Prostate gland (tissue), 2 donors: ENCODE data around the gene MAN2B1. TPM values are rescaled to one million over a fixed set of nuclear protein-coding genes. Genes with fewer than 3 reads are reported as not detected.

Experiments
- DNase-seq: peaks from one replicate; pipeline ENCODE4 v3.0.0-alpha.2; 2019; ENCODE audit warnings: low spot score
- H3K27ac ChIP-seq, 2 donors: fragments of 200-600 bp; sonication (generic); 2 replicates each; pipeline ENCODE4 v1.5.1; 2017 to 2019
- H3K27me3 ChIP-seq: fragments of 200-600 bp; sonication (generic); replicated peaks from 2 replicates; pipeline ENCODE4 v1.5.1; 2019; ENCODE audit not compliant: insufficient read depth
- H3K36me3 ChIP-seq, 2 donors: fragments of 200-600 bp; sonication (generic); 1 replicate in 1 of 2; 2 replicates in 1 of 2; pipeline versions ENCODE4 v1.5.1 to v1.8.1; 2017 to 2019
- H3K4me1 ChIP-seq: fragments of 200-600 bp; sonication (generic); replicated peaks from 2 replicates; pipeline ENCODE4 v1.5.1; 2019
- H3K4me3 ChIP-seq, 2 donors: fragments of 200-600 bp; sonication (generic); 2 replicates each; pipeline ENCODE4 v1.5.1; 2017 to 2019
- H3K9me3 ChIP-seq: fragments of 200-600 bp; sonication (generic); 2 replicates; pipeline ENCODE4 v1.5.1; 2017
- CTCF ChIP-seq, 4 experiments: fragments of 200-600 bp in 2 of 4; fragments of 450-650 bp in 2 of 4; sonication (generic) in 2 of 4; IDR thresholded peaks; 1 replicate in 3 of 4; 2 replicates in 1 of 4; pipeline ENCODE4 v1.5.1; 2016 to 2019; ENCODE audit warnings: antibody characterized with exemption in 4 of 4, mild to moderate bottlenecking in 2 of 4, moderate library complexity in 2 of 4
- POLR2A ChIP-seq: fragments of 450-650 bp; IDR thresholded peaks from one replicate; pipeline ENCODE4 v1.6.1; 2016; ENCODE audit warnings: antibody characterized with exemption, mild to moderate bottlenecking
- POLR2AphosphoS5 ChIP-seq: sonication (generic); formaldehyde crosslinking; IDR thresholded peaks from one replicate; pipeline ENCODE4 v1.6.1; 2017; ENCODE audit warnings: antibody characterized with exemption
- WGBS: methylation state at CpG from one replicate; pipeline ENCODE4 v1.1.5; 2018; 5-methylcytosine and 5-hydroxymethylcytosine counted together
- intact Hi-C: fragments of 100-400 bp; cut with DNase I; formaldehyde crosslinking; loops from one replicate; pipeline ENCODE4 v1.14.2; 2022
- total RNA-seq, 2 donors: library from RNA; depleted of rRNA; stranded (reverse); fragments of >200 nt; gene quantifications; one replicate each; pipeline ENCODE4 v1.1.0, GENCODE V29; 2016

The MAN2B1 gene
- total RNA-seq, 2 donors from 2014 or later, result 60.2 to 91.9 TPM

- no peaks in the 10 kb centered on the region for H3K27me3 ChIP-seq
- H3K27ac ChIP-seq, result no peak overlapping the region
- H3K36me3 ChIP-seq, result peaks cover 3 to 29% of the 10 kb centered on the region in 2 donors
- no peak for DNase-seq
- H3K4me1 ChIP-seq, result no peaks in the 10 kb centered on the region
- WGBS, result 88% methylated on average over 12 of the region's 12 CpGs
- H3K4me3 ChIP-seq, result no peak overlapping the region
- intact Hi-C loops, result no loop called here
- TF ChIP-seq CTCF (IDR thresholded peaks at IDR 0.05), result no peak
- no peak for TF ChIP-seq POLR2AphosphoS5
- no peak for TF ChIP-seq POLR2A
- H3K9me3 ChIP-seq, result no peaks in the 10 kb centered on the region
Observed at GRCh38 chr19:12676928-12677327, 10.4 kb upstream of the MAN2B1 start.

- H3K4me3 ChIP-seq, result no peak overlapping the region
- 22% methylated on average over 4 of the region's 4 CpGs for WGBS
- TF ChIP-seq CTCF (IDR thresholded peaks at IDR 0.05) (peak; percentile 68 to 86 (median 76)), POLR2AphosphoS5 (peak; percentile 34), POLR2A (no peak)
- intact Hi-C loops, result no loop called here
- H3K27me3 ChIP-seq, result no peaks in the 10 kb centered on the region
- no peaks in the 10 kb centered on the region for H3K9me3 ChIP-seq
- peak; percentile 69 for DNase-seq
- H3K27ac ChIP-seq, result no peak overlapping the region
- no peaks in the 10 kb centered on the region for H3K4me1 ChIP-seq
- H3K36me3 ChIP-seq, result peaks cover 3 to 29% of the 10 kb centered on the region in 2 donors
Observed at GRCh38 chr19:12676384-12676792, 9.8 kb upstream of the MAN2B1 start.

GRCh38 chr19:12675940-12676339 is 9.4 kb upstream of the MAN2B1 start:
- H3K27ac ChIP-seq, result no peak overlapping the region
- H3K9me3 ChIP-seq, result no peaks in the 10 kb centered on the region
- H3K36me3 ChIP-seq, result peaks cover 3 to 29% of the 10 kb centered on the region in 2 donors
- WGBS, result 83% methylated on average over 15 of the region's 15 CpGs
- no peak overlapping the region for H3K4me3 ChIP-seq
- no peak for TF ChIP-seq POLR2A
- TF ChIP-seq POLR2AphosphoS5, result no peak
- no peak for TF ChIP-seq CTCF (IDR thresholded peaks at IDR 0.05)
- H3K27me3 ChIP-seq, result no peaks in the 10 kb centered on the region
- no peak for DNase-seq
- intact Hi-C loops, result no loop called here
- H3K4me1 ChIP-seq, result no peaks in the 10 kb centered on the region

- Histone ChIP-seq H3K27ac (no peak overlapping the region), H3K27me3 (no peaks in the 10 kb centered on the region), H3K36me3 (peaks cover 3 to 29% of the 10 kb centered on the region in 2 donors), H3K9me3 (no peaks in the 10 kb centered on the region), H3K4me1 (peaks cover 4% of the 10 kb centered on the region), H3K4me3 (no peak overlapping the region)
- intact Hi-C loops, result no loop called here
- WGBS, result 91% methylated on average over 10 of the region's 10 CpGs
- no peak for TF ChIP-seq POLR2A
- no peak for TF ChIP-seq CTCF (IDR thresholded peaks at IDR 0.05)
- no peak for TF ChIP-seq POLR2AphosphoS5
- DNase-seq, result no peak
Observed at GRCh38 chr19:12675399-12675798, 8.9 kb upstream of the MAN2B1 start.

- H3K27ac ChIP-seq, result no peak overlapping the region
- DNase-seq, result no peak
- no peak for TF ChIP-seq CTCF (IDR thresholded peaks at IDR 0.05)
- TF ChIP-seq POLR2AphosphoS5, result no peak
- TF ChIP-seq POLR2A, result no peak
- intact Hi-C loops, result loop anchor here (2.0 kb wide), 1 partner anchor 108 kb away; no protein-coding TSS in a partner anchor
- H3K9me3 ChIP-seq, result no peaks in the 10 kb centered on the region
- peaks cover 0 to 26% of the 10 kb centered on the region in 2 donors for H3K36me3 ChIP-seq
- peaks cover 15% of the 10 kb centered on the region for H3K4me1 ChIP-seq
- no peak overlapping the region for H3K4me3 ChIP-seq
- H3K27me3 ChIP-seq, result no peaks in the 10 kb centered on the region
- 83% methylated on average over 10 of the region's 10 CpGs for WGBS
Observed at GRCh38 chr19:12672744-12673143, 6.2 kb upstream of the MAN2B1 start.
